Fibroblast of peridontal ligament (primary cell): ENCODE data around the gene ERFL.

Experiments used
- DNase-seq: peaks from one replicate; pipeline ENCODE4 v3.0.0-alpha.2; 2010; ENCODE audit errors: extremely low read depth

The ERFL gene

GRCh38 chr19:41928221-41928683, at the start of gene ERFL:
TSS of gene ERFL (minus strand) at chr19:41928449. CDS start at chr19:41912919, 15,530 bp downstream.
- DNase-seq = no peak

GRCh38 chr19:41977916-41978315, 49.7 kb upstream of the ERFL start:
- DNase-seq = no peak

- no peak for DNase-seq
These were observed 46.4 kb upstream of the ERFL start for GRCh38 chr19:41974652-41975051.

GRCh38 chr19:41971363-41971762, 43.1 kb upstream of the ERFL start:
- no peak for DNase-seq

- DNase-seq = no peak
These were observed 41.7 kb upstream of the ERFL start for GRCh38 chr19:41969772-41970458.

- no peak for DNase-seq
These were observed 40.7 kb upstream of the ERFL start for GRCh38 chr19:41968751-41969595.

GRCh38 chr19:41967054-41967783, 39.0 kb upstream of the ERFL start:
- DNase-seq = no peak

GRCh38 chr19:41965106-41965505, 36.9 kb upstream of the ERFL start:
- DNase-seq = no peak

- no peak for DNase-seq
These were observed 32.7 kb upstream of the ERFL start for GRCh38 chr19:41960973-41961372.

GRCh38 chr19:41959056-41960053, 31.1 kb upstream of the ERFL start, which contains the start of gene RABAC1:
TSS of gene RABAC1 (minus strand) at chr19:41959321. CDS start at chr19:41959292, 29 bp downstream.
- DNase-seq = peak; percentile 86

- DNase-seq = peak; percentile 46
These were observed 30.3 kb upstream of the ERFL start for GRCh38 chr19:41958367-41959055.

- DNase-seq = peak; percentile 76
These were observed 29.7 kb upstream of the ERFL start for GRCh38 chr19:41957838-41958366.

- no peak for DNase-seq
These were observed 29.1 kb upstream of the ERFL start for GRCh38 chr19:41957161-41957837.

- DNase-seq = no peak
These were observed 28.4 kb upstream of the ERFL start for GRCh38 chr19:41956621-41957020.

GRCh38 chr19:41955521-41955920, 27.3 kb upstream of the ERFL start:
- no peak for DNase-seq

GRCh38 chr19:41951686-41952172, 23.5 kb upstream of the ERFL start:
- DNase-seq = peak; percentile 71

GRCh38 chr19:41947091-41947490, 18.8 kb upstream of the ERFL start:
- no peak for DNase-seq

GRCh38 chr19:41945135-41945766, 17.0 kb upstream of the ERFL start:
- no peak for DNase-seq

- no peak for DNase-seq
These were observed 16.1 kb upstream of the ERFL start for GRCh38 chr19:41944336-41944735.
